Keratinocyte (primary cell): Measurements from ENCODE around the gene RUNX1. TPM values are rescaled to one million over a fixed set of nuclear protein-coding genes. Genes with fewer than 3 reads are reported as not detected.

Experiments
- DNase-seq: peaks from one replicate; pipeline ENCODE4 v3.0.0-alpha.2; 2011; ENCODE audit warnings: low read depth, missing footprints, low spot score
- FAIRE-seq: peaks from 2 replicates; lab custom pipeline; 2011; peaks lifted over from hg19 to GRCh38; lab: Jason Lieb, UNC
- H2AFZ ChIP-seq: 2 replicates; pipeline ENCODE4 v1.6.0; 2012; ENCODE audit warnings: low read length, control low read depth, inconsistent platforms; ENCODE audit not compliant: control insufficient read depth
- H3K27ac ChIP-seq: 2 replicates; pipeline ENCODE4 v1.5.1; 2011; ENCODE audit warnings: low read length; ENCODE audit not compliant: control insufficient read depth, insufficient read depth
- H3K27me3 ChIP-seq: 3 replicates; pipeline ENCODE4 v1.6.0; 2011; ENCODE audit warnings: low read length; ENCODE audit not compliant: control insufficient read depth, insufficient read depth; ENCODE audit errors: extremely low read depth
- H3K36me3 ChIP-seq, 2 experiments: 2 replicates in 1 of 2; 3 replicates in 1 of 2; pipeline ENCODE4 v1.5.1; 2011; ENCODE audit warnings: low read length in 2 of 2, mild to moderate bottlenecking in 1 of 2; ENCODE audit not compliant: control insufficient read depth in 2 of 2, insufficient read depth in 2 of 2; ENCODE audit errors: extremely low read depth in 1 of 2
- H3K4me1 ChIP-seq: 3 replicates; pipeline ENCODE4 v1.5.1; 2011; ENCODE audit warnings: low read length; ENCODE audit not compliant: control insufficient read depth, insufficient read depth; ENCODE audit errors: extremely low read depth
- H3K4me2 ChIP-seq: 3 replicates; pipeline ENCODE4 v1.6.0; 2011; ENCODE audit warnings: low read depth, low read length; ENCODE audit not compliant: control insufficient read depth, insufficient read depth; ENCODE audit errors: extremely low read depth
- H3K4me3 ChIP-seq, 3 experiments: fragments of 200-600 bp in 1 of 3; sonication (generic) in 1 of 3; 2 replicates in 2 of 3; 3 replicates in 1 of 3; pipeline ENCODE4 v1.5.1; 2011 to 2016; ENCODE audit warnings: low read length in 3 of 3, mild to moderate bottlenecking in 3 of 3, control low read depth in 2 of 3, inconsistent platforms in 1 of 3, low read depth in 1 of 3, mixed read lengths in 1 of 3, mixed run types in 1 of 3, moderate library complexity in 1 of 3; ENCODE audit not compliant: control insufficient read depth in 2 of 3, insufficient read depth in 2 of 3; ENCODE audit errors: extremely low read depth in 1 of 3
- H3K79me2 ChIP-seq: 2 replicates; pipeline ENCODE4 v1.6.0; 2012; ENCODE audit warnings: low read length; ENCODE audit not compliant: control insufficient read depth, insufficient read depth
- H3K9ac ChIP-seq: 3 replicates; pipeline ENCODE4 v1.6.0; 2011; ENCODE audit warnings: low read length; ENCODE audit not compliant: control insufficient read depth, insufficient read depth; ENCODE audit errors: extremely low read depth
- H3K9me1 ChIP-seq: 3 replicates; pipeline ENCODE4 v1.6.0; 2011; ENCODE audit warnings: low read length; ENCODE audit not compliant: control insufficient read depth, insufficient read depth; ENCODE audit errors: extremely low read depth
- H3K9me3 ChIP-seq: 2 replicates; pipeline ENCODE4 v1.5.1; 2012; ENCODE audit warnings: low read depth, low read length; ENCODE audit not compliant: control insufficient read depth
- H4K20me1 ChIP-seq: 3 replicates; pipeline ENCODE4 v1.6.0; 2011; ENCODE audit warnings: low read length; ENCODE audit not compliant: control insufficient read depth, insufficient read depth; ENCODE audit errors: extremely low read depth
- CTCF ChIP-seq, 3 experiments: IDR thresholded peaks in 1 of 3; conservative IDR thresholded peaks in 1 of 3; optimal IDR thresholded peaks in 1 of 3; 2 replicates in 2 of 3; 3 replicates in 1 of 3; pipeline versions ENCODE3 to v1.5.1; 2011; ENCODE audit warnings: low read length in 3 of 3, mild to moderate bottlenecking in 3 of 3, moderate library complexity in 2 of 3, control low read depth in 1 of 3, inconsistent platforms in 1 of 3; ENCODE audit not compliant: insufficient read depth in 2 of 3; ENCODE audit errors: extremely low read depth in 1 of 3
- EZH2 ChIP-seq: IDR thresholded peaks from one replicate; pipeline ENCODE4 v1.6.1; 2012; ENCODE audit warnings: inconsistent platforms, mild to moderate bottlenecking, low read length, moderate library complexity
- dilution Hi-C: fragments of 300-500 bp; cut with MboI; formaldehyde crosslinking; loops from one replicate; pipeline ENCODE4 v1.7.0; 2020; ENCODE audit warnings: low sequenced_read_pairs; ENCODE audit not compliant: extremely low pct_ligation_motif_present
- polyA plus RNA-seq, 5 experiments: library from polyadenylated mRNA; depleted of rRNA in 3 of 5; stranded (reverse) in 3 of 5; stranded (forward) in 1 of 5; unstranded in 1 of 5; fragments of >200 nt; gene quantifications; 1 replicate in 1 of 5; 2 replicates in 3 of 5; 3 replicates in 1 of 5; pipeline versions ENCODE4 v1.2.1 to v1.2.3, GENCODE V29; 2011 to 2012; ENCODE audit warnings: missing spikeins in 2 of 5, low read depth in 1 of 5, low replicate concordance in 1 of 5

RUNX1 gene
- polyA plus RNA-seq, 1 donor (not counting 4 experiments of a cell fraction or from before 2014, with no cell fraction given): 44.9 TPM

- Histone ChIP-seq H3K4me3 (peak overlapping the region in 2 of 3 experiments; percentile 29 to 32), H4K20me1 (no peaks in the 10 kb centered on the region), H3K9ac (peak overlapping the region; percentile 78), H3K36me3 (peaks cover 22 to 67% of the 10 kb centered on the region in 2 experiments), H3K4me2 (peak overlapping the region; percentile 63), H3K27ac (peak overlapping the region; percentile 99), H3K4me1 (peaks cover 100% of the 10 kb centered on the region), H2AFZ (no peak overlapping the region), H3K9me1 (peaks cover 8% of the 10 kb centered on the region), H3K79me2 (peaks cover 21% of the 10 kb centered on the region), H3K27me3 (no peaks in the 10 kb centered on the region), H3K9me3 (no peaks in the 10 kb centered on the region)
- no peak for TF ChIP-seq CTCF (optimal IDR thresholded peaks at IDR 0.05 in 1 of 3, IDR thresholded peaks at IDR 0.05 in 1 of 3, conservative IDR thresholded peaks at IDR 0.05 in 1 of 3; ENCODE audit: extremely low read depth in 1 of 3, insufficient read depth in 2 of 3, low read length in 3 of 3)
- no peak for TF ChIP-seq EZH2
- DNase-seq (no peak), FAIRE-seq (peak; percentile 72)
- dilution Hi-C loops: no loop called here
Measured at GRCh38 chr21:34812504-34813265, 236.4 kb downstream of the RUNX1 start.

- H4K20me1 ChIP-seq: no peaks in the 10 kb centered on the region
- H3K4me1 ChIP-seq: peaks cover 98% of the 10 kb centered on the region
- H3K4me2 ChIP-seq: no peak overlapping the region
- H2AFZ ChIP-seq: no peak overlapping the region
- peak overlapping the region; percentile 99 for H3K27ac ChIP-seq
- no peaks in the 10 kb centered on the region for H3K9me3 ChIP-seq
- peak overlapping the region; percentile 8 for H3K9ac ChIP-seq
- peaks cover 14 to 62% of the 10 kb centered on the region in 2 experiments for H3K36me3 ChIP-seq
- H3K9me1 ChIP-seq: peaks cover 8% of the 10 kb centered on the region
- dilution Hi-C loops: no loop called here
- H3K4me3 ChIP-seq: no peak overlapping the region
- TF ChIP-seq CTCF (optimal IDR thresholded peaks at IDR 0.05 in 1 of 3, IDR thresholded peaks at IDR 0.05 in 1 of 3, conservative IDR thresholded peaks at IDR 0.05 in 1 of 3; ENCODE audit: extremely low read depth in 1 of 3, insufficient read depth in 2 of 3, low read length in 3 of 3) (no peak), EZH2 (no peak)
- no peaks in the 10 kb centered on the region for H3K27me3 ChIP-seq
- no peak for DNase-seq
- peaks cover 27% of the 10 kb centered on the region for H3K79me2 ChIP-seq
- FAIRE-seq: no peak
Measured at GRCh38 chr21:34811368-34811767, 237.7 kb downstream of the RUNX1 start.
